GM21367 (cell line): Measurements from ENCODE around the gene EIF1B.

ENCODE experiments used
- ATAC-seq: cut with Tn5 transposase; IDR thresholded peaks from one replicate; pipeline ENCODE4 v1.9.1; 2021; ENCODE audit not compliant: unreplicated experiment

The EIF1B gene

DNA sequence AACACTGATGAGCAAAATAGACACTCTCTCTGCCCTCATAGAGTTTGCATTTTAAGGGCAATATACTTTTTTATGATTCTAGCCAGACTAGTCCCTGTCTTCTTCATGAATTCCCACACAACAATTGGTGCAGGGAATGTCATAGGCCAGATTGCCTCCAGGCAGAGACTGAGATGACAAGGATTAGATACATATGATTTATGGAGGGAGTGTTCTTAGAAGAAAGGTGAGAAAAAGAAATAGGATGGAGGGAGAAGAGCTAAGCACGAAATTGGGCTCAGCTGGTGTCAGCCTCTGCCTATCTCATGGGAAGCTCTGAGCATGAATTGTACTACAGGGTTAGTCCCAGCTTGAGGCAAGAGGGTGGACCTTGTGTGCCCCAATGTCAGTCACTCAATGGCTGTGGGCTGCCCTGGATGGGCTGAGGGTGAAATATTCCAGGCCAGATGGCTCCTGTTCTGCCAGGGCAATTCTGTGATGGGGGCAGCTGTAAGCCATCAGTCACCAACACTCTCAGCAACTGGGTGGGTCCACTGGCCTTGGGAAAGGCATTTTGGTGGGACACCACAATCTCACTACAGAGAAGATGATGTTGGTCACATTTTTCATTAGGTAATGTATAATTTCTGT is 31.1 kb downstream of the EIF1B start:
- no peak for ATAC-seq

DNA sequence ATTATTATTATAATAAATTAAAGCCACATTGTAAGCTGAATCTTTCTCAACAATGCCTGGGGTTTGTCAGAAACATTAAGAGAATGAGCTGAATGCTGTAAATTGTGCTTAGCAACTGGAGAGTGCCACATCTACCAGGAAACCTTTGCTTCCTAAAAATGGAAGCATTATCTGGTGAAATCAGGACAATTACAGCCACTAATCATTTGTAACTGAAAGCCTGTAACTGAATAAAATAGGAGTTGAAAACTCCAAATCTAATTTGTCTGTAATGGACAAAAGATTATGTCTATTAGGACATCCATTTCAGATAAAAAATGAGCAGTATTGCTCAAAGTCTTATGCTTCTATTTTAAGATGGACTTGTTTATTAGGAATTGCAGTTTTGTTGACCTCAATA is 32.2 kb downstream of the EIF1B start:
- no peak for ATAC-seq

DNA sequence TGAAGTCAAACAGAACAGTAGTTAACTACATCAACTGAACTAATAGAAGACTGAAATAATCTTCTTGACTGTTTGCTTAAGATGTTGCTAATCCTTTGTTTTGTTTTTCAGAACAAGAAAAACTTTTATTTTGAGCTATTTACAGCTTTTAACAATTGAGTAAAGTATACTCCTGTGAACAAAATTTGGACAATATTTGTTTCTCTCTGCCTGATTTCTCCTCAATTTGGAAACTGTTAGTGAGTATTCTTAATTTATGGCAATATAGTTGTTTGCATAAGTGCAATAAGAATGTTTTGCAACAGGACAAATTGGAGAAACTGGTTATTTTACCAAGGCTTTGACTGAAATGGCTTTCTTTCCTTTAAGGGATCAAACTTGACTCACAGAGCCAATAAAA is 41.0 kb downstream of the EIF1B start:
- no peak for ATAC-seq

DNA sequence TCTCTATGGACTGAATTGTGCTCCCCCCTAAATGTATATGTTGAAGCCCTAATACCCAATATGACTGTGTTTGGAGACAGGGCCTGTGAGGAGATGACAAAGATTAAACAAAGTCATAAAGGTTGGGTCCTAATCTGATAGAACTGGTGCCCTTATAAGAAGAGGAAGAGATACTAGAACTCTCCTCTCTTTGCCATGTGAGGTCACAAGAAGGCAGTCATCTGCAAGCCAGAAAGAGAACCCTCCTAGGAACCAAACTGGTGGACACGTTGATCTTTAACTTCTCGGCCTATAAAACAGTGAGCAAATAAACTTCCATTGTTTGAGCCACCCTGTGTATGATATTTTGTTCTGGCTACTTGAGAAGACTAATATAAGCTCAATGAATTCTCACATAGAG is 45.9 kb downstream of the EIF1B start:
- no peak for ATAC-seq

DNA sequence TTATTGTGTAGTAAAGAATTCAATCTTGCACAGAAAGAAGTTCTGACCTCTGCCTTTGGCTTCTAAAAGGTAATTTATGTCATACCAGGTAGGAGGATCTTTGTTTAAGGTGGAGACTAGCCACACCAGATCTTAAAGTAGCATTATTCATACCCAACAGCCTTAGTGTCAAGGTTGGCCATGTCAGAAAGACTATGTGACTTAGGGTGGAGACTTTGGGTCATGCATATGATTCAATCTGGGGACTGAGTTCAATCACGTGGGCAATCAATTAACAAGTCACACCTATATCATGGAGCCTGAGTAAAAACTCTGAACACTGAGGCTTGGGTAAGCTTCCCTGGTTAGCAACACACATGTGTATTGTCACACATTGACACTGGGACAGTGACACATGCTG is 48.9 kb downstream of the EIF1B start:
- ATAC-seq, result no peak
